Neural cell (in vitro differentiated cells): ENCODE measurements around the gene PBX3.

ENCODE experiments used
- EP300 ChIP-seq: fragments of 450-650 bp; conservative IDR thresholded peaks from 2 replicates; pipeline ENCODE4 v1.6.1; 2014; ENCODE audit warnings: antibody characterized with exemption, mild to moderate bottlenecking, moderate library complexity; ENCODE audit not compliant: poor library complexity, severe bottlenecking
- EZH2 ChIP-seq: fragments of 200-600, 300-800 bp; shearing (Covaris generic), sonication (generic); IDR thresholded peaks from 2 replicates; pipeline ENCODE4 v1.6.1; 2014; ENCODE audit warnings: antibody characterized with exemption, low read length, borderline replicate concordance, mild to moderate bottlenecking; ENCODE audit not compliant: insufficient read depth, poor library complexity, severe bottlenecking
- MXI1 ChIP-seq: fragments of 450-650 bp; conservative IDR thresholded peaks from 2 replicates; pipeline ENCODE4 v1.6.1; 2014; ENCODE audit warnings: antibody characterized with exemption, mild to moderate bottlenecking; ENCODE audit not compliant: poor library complexity, severe bottlenecking
- POLR2AphosphoS5 ChIP-seq: IDR thresholded peaks from 2 replicates; pipeline ENCODE4 v1.6.1; 2012
- SMC3 ChIP-seq: fragments of 450-650 bp; conservative IDR thresholded peaks from 2 replicates; pipeline ENCODE4 v1.6.1; 2014; ENCODE audit warnings: antibody characterized with exemption, mild to moderate bottlenecking, moderate library complexity; ENCODE audit not compliant: poor library complexity
- TF ChIP-seq, protein P1 (sequence below): fragments of 450-650 bp; IDR thresholded peaks from 2 replicates; pipeline ENCODE4 v1.5.1; 2014; ENCODE audit warnings: antibody characterized with exemption, mild to moderate bottlenecking, moderate library complexity; ENCODE audit not compliant: poor library complexity, severe bottlenecking
- TF ChIP-seq, protein P2 (sequence below): IDR thresholded peaks from 2 replicates; pipeline ENCODE4 v1.6.1; 2012; ENCODE audit warnings: borderline replicate concordance

DNA sequence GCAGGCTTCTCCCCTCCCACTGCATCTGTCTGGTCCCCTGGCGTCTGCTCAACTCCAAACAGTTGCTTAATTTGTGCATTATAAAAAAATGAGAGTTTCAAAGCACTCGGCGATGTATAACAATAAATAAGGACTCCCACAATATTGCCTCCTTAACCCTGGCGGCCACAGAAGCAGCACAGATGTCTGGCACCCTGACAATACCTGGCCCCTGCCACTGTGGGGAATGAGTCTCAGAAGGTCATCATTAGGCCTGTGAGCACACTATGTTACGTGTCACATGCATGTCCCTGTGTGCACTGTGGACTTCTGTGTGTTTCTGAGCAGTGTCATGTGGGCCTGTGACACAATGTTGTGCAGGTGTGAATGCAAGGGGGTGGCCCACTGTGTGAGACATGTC lies 236.5 kb downstream of the PBX3 start:
- TF ChIP-seq, protein P1, sequence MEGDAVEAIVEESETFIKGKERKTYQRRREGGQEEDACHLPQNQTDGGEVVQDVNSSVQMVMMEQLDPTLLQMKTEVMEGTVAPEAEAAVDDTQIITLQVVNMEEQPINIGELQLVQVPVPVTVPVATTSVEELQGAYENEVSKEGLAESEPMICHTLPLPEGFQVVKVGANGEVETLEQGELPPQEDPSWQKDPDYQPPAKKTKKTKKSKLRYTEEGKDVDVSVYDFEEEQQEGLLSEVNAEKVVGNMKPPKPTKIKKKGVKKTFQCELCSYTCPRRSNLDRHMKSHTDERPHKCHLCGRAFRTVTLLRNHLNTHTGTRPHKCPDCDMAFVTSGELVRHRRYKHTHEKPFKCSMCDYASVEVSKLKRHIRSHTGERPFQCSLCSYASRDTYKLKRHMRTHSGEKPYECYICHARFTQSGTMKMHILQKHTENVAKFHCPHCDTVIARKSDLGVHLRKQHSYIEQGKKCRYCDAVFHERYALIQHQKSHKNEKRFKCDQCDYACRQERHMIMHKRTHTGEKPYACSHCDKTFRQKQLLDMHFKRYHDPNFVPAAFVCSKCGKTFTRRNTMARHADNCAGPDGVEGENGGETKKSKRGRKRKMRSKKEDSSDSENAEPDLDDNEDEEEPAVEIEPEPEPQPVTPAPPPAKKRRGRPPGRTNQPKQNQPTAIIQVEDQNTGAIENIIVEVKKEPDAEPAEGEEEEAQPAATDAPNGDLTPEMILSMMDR, result no peak
- TF ChIP-seq EP300 (no peak), MXI1 (no peak), POLR2AphosphoS5 (no peak), EZH2 (no peak), SMC3 (no peak)
- TF ChIP-seq, protein P2, sequence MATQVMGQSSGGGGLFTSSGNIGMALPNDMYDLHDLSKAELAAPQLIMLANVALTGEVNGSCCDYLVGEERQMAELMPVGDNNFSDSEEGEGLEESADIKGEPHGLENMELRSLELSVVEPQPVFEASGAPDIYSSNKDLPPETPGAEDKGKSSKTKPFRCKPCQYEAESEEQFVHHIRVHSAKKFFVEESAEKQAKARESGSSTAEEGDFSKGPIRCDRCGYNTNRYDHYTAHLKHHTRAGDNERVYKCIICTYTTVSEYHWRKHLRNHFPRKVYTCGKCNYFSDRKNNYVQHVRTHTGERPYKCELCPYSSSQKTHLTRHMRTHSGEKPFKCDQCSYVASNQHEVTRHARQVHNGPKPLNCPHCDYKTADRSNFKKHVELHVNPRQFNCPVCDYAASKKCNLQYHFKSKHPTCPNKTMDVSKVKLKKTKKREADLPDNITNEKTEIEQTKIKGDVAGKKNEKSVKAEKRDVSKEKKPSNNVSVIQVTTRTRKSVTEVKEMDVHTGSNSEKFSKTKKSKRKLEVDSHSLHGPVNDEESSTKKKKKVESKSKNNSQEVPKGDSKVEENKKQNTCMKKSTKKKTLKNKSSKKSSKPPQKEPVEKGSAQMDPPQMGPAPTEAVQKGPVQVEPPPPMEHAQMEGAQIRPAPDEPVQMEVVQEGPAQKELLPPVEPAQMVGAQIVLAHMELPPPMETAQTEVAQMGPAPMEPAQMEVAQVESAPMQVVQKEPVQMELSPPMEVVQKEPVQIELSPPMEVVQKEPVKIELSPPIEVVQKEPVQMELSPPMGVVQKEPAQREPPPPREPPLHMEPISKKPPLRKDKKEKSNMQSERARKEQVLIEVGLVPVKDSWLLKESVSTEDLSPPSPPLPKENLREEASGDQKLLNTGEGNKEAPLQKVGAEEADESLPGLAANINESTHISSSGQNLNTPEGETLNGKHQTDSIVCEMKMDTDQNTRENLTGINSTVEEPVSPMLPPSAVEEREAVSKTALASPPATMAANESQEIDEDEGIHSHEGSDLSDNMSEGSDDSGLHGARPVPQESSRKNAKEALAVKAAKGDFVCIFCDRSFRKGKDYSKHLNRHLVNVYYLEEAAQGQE, result no peak
